Measurements from ENCODE around the gene LILRA1.
"Not testable (repeated sequence)": the region's sequence is repeated elsewhere in the genome, so short reads cannot be mapped to it uniquely, and the experiment has no call there.

The LILRA1 gene

DNA sequence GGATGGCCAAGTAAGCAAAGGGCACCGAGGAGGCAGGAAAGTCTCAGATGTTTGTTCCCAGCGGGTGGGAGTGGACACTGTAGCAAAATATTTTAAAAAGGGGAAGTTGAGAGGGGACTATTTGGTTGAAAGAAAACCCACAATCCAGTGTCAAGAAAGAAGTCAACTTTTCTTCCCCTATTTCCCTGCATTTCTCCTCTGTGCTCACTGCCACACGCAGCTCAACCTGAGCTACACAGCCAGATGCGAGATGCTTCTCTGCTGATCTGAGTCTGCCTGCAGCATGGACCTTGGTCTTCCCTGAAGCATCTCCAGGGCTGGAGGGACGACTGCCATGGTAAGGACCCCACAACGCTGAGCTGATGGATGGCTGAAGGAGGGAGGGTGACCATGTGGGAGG is at the start of gene LILRA1:
Gene LILRA1 (plus strand): TSS at position 188 of the 400 bp plus-strand sequence. CDS start 613 bp downstream, outside the sequence.
- not testable (repeated sequence) for DNase-seq

DNA sequence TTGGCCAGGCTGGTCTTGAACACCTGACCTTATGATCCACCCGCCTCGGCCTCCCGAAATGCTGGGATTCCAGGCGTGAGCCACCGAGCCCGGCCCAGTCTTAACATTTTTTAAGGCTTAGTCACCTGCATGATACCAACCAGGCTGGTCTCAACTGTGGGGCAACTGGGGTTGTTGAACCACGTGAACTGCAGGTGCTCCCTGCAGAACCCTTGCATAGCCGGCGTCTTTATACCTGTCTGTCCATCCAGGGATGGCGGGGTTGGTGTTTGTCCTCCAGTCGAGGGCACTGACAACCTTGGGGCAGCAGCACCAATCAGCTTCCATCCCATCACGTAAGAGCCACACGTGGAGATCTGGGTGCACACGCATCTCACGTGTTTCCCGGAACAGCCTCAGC is 44.6 kb upstream of the LILRA1 start:
- DNase-seq = no peak

GRCh38 chr19:54549224-54549623 is 44.2 kb upstream of the LILRA1 start:
- DNase-seq = no peak

DNA sequence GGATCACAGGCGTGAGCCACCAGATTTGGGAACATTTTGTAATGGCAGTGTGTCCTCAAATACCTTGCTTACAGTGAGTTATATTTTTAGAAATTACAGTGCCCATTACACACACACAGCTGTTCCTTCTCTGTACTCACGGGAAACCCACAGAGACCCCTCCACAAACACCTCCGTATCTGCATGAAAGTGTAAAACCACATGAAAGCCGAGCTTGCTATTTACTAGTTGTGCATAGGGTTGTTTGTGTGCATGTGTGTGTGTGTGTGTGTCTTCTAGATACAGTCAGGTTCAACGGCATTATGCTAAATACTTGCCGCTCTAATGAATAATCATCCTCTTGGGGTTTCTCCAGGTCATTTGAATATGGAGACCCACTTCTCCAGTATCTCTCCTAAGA is 42.1 kb upstream of the LILRA1 start:
- DNase-seq = no peak

- DNase-seq = no peak
These were observed 41.2 kb upstream of the LILRA1 start for GRCh38 chr19:54551950-54552912.

DNA sequence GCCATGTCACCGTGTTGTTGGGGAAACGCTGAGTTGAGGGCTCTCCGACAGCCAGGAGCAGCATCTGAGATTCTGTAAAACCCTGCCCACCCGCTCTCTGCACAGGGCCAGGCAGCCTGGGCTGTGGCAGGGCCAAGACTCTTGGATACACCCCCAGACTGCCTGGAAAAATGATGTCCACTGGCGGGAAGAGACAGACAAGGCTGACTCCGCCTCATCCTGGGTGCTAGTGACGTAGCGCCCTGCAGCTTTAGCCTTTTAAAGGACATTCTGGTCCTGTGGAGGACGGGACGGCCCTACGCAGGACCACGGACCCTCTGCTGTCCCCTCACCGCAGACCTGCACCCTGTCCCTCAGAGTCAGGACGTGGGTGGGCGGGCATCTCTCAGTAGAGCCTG is 40.5 kb upstream of the LILRA1 start:
- DNase-seq = no peak

DNA sequence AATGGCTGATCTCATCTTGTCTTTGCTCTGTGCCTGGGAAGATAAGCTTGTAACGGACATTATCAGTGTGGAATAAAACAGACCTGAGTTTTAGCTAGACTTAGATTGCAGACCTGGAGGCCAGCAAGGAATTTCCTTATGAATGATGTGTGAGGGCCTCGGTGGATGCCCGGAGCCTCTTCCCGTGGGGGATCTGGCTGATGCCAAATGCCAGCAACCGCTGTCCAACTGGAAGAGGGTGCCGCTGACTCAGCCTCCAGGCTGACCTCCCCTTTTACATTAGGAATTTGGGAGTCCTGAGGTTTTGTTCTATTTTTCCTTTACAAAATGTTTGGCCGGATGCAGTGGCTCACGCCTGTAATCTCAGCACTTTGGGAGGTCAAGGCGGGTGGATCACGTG is 39.4 kb upstream of the LILRA1 start:
- no peak for DNase-seq

DNA sequence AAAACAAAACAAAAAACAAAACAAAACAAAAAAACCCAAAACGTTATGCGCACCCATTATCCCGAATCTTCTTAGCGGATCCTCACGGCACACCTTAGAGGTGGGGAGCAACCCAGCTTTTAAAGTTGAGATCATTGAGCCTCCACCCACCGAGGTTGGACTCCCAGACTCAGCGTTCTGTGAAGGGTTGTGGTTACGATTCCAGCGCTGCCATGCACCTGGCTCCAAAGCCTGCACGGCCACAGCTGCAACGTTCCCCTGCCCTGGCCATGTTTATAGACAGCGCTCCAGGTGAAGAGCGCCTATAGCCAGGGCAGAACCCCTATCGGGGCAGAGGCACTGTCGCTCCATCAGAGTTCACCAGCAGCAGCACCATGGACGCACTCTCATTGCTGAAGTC is 38.5 kb upstream of the LILRA1 start:
- DNase-seq = no peak

DNA sequence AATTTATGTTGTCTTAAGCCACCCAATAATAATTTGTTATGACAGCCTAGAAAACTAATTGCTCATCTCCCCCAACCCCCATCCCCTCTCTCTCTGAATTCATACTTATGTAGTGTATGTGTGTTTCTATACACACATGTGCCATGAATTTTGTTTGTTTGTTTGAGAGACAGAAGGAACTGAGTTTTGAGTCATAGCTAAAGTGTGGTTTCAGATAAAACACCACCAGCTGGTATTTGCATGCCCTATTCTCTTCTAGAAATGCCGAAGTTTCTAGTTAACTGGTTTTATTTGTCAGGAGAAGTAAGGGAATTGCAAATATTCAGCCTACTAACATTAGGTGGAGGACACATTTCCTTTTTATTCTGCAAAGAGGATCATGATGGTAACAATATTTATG is 37.2 kb upstream of the LILRA1 start:
- no peak for DNase-seq

DNA sequence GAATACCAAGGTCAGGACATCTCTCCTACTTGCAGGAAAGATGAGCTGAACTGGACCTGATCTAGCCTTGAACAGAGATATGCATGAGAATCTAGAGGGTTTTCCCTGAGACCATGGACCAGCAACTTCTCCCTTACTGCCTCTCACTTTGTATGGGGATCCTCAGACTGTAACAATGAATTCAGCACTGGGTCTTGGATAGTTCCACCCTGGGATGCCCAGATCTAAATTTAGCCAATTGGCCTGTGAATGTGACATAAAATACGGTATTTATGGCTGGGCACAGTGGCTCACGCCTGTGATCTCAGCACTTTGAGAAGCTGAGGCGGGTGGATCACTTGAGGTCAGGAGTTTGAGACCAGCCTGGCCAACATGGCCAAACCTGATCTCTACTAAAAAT is 35.1 kb upstream of the LILRA1 start:
- no peak for DNase-seq

GRCh38 chr19:54560881-54561385 is 32.5 kb upstream of the LILRA1 start:
- no peak for DNase-seq

GRCh38 chr19:54561840-54562239 is 31.6 kb upstream of the LILRA1 start:
- DNase-seq = no peak

GRCh38 chr19:54563206-54563605 is 30.2 kb upstream of the LILRA1 start:
- DNase-seq = not testable (repeated sequence)

- DNase-seq = no peak
These were observed 23.1 kb upstream of the LILRA1 start for GRCh38 chr19:54570316-54570715.

DNA sequence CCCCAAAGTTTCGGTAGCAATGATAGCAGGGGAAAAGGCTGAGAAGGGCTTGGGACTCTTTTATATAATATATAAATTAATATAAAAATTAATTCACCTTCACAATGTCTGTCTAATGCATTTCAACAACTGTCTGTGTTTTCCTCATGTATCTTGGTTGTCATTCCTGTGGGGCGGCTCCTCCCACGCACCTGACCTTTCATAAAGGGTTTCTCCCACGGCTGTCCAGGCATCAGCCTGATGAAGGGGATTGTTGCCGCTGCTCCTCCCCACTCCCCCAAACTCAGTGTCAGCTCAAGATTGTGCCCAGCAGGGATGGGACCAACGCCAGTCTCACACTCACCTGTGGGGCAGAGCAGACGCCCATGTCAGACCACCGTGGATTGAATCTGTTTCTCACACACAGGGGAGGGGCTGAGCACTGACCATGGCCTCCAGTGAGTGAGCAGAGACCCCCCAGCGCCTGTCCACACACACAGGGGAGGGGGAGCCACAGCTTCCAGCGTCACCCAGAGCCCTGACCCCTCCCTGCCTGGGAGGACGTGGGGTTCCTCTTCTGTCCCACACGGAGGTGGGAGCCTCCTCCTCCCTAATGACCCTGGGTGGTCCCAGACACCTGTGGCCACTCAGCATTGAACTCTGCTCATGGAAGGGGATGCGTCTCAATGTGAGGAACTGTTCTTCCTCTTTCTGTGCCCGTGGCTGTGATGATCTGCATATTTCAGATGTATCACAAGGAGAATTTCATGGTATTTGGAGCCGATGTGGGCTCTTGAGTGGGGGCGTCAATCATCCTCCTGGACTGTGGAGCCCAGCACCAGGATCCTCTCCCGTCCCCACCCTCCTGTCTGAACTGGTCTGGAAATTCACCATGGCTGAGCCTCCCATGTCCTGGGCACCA is 21.5 kb upstream of the LILRA1 start:
- not testable (repeated sequence) for DNase-seq

GRCh38 chr19:54572696-54573311 is 20.6 kb upstream of the LILRA1 start:
- DNase-seq = no peak

DNA sequence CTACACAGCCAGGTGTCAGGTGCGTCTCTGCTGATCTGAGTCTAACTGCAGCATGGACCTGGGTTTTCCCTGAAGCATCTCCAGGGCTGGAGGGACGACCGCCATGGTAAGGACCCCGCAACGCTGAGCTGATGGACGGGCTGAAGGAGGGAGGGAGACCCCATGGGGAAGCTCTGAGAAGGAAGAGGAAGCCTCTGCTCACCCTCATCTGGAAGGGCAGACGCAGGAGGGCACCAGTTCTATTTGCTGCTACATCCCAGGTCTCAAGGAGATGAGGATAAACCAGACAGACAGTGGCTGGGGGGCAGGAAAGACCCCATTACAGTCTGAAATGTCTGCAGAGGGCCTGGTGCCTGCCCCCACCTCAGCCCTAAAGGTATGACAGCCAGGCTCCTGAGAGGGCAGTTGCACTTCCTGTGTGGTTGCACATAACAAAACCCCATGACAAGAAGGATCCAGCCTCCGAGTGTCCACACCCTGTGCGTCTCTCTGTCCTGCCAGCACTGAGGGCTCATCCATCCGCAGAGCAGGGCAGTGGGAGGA is 20.0 kb upstream of the LILRA1 start, which contains the start of gene LILRA2:
Gene LILRA2 (plus strand): TSS at position 461 of the 543 bp plus-strand sequence. CDS start 89 bp downstream, outside the sequence.
- DNase-seq = no peak

GRCh38 chr19:54574051-54574450 is 19.4 kb upstream of the LILRA1 start:
- no peak for DNase-seq

DNA sequence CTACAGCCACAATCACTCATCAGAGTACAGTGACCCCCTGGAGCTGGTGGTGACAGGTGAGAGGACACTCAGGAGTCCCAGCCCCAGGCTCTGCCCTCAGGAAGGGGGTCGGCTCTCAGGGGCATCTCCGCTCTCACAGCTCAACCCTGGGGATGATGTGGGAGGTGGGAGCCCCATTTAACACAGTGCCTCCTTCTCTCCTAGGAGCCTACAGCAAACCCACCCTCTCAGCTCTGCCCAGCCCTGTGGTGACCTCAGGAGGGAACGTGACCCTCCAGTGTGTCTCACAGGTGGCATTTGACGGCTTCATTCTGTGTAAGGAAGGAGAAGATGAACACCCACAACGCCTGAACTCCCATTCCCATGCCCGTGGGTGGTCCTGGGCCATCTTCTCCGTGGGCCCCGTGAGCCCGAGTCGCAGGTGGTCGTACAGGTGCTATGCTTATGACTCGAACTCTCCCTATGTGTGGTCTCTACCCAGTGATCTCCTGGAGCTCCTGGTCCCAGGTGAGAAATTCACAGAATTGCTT is 18.8 kb upstream of the LILRA1 start:
- no peak for DNase-seq

- DNase-seq = not testable (repeated sequence)
These were observed 18.2 kb upstream of the LILRA1 start for GRCh38 chr19:54575205-54575604.

DNA sequence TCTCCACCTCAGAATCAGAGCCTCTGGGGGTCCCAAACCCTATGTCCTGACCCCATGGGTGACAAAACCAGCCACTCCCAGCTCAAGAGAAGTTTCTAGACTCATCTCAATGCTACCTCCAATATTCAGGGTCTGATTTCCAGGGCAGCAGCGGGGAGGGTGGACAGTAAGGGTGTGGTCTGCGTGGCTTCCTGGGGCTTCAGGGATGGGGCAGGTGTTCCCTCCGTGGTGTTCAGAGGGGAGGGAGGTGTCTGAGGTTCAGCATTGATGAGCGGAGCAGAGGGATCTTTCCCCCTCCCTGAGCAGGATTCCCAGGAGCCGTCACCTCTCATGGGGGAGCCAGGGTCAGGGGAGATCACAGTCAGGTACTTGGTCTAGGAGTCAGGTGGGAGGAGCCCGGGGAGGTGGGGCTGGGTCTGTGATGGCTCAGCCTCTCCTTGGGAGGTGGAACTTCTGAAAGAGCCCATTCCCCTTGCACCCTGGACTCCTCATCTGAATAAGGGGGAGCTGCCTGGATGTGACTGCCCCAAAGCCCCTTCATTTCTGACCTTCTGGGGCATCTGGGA is 16.9 kb upstream of the LILRA1 start:
- DNase-seq = no peak

DNA sequence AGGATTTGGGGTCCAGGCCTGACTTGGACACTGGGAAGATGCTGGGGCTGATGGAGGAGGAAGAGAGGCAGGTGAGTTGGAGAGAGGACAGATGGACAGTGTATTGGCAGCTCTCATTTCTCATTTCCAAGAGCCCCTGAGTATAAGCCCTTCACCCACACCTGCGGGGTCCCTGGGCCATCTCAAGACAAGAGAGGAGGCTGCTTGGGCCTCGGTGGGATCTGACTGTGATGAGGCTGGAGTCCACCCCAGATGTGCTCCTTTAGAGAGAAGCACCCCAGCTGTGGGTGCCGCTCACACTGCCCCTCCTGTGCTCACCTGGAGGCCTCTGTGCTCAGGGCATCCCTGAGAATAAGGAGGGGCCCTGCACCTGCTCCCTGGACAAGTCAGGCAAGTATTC is 16.1 kb upstream of the LILRA1 start:
- no peak for DNase-seq
